GM21360 (cell line): ENCODE results near the gene LDLRAD4.

Experiments
- ATAC-seq: cut with Tn5 transposase; IDR thresholded peaks from one replicate; pipeline ENCODE4 v1.9.1; 2021; ENCODE audit warnings: mild to moderate bottlenecking, moderate library complexity; ENCODE audit not compliant: unreplicated experiment

The LDLRAD4 gene

DNA sequence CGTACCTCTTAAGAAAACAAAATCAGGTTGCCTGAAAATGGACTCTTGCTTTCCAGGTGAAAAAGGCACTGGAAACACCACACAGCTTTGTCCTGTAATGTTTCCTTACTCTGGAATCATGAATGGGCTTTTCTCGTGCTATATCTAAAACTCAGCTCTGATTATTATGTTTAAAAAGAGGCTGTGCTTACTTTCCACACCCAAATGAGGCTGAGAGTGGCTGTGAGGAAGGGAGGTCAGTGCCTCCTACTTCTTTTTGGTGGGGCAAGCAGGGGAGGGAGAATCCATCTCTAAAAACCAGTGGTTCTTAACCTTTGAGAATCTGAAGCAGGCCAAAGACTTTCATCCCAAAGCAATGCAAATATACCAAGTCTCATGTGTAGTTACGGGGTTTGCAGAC lies 359.2 kb downstream of the LDLRAD4 start:
- ATAC-seq = no peak

- ATAC-seq = no peak
These were observed 359.8 kb downstream of the LDLRAD4 start for GRCh38 chr18:13578400-13578799.

DNA sequence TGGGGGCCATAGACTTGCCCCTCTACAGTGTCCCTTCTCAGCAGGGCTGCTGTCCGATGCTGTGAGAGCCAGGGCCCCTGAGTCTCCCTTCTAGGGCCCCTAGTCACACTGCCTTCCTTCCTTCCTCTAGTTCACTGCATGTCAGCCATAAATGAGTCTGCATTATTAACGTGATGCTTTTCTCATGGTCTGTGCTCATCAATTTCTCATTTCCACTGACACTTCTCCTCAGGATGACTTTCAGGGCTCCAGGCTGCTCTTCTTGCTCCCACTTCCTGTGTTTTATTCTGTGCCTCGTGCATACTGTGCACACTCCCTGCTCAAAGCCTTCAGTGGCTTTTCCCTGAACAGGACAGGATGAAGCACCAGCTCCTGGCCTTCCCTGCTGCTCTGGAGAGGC lies 361.3 kb downstream of the LDLRAD4 start:
- ATAC-seq = no peak

DNA sequence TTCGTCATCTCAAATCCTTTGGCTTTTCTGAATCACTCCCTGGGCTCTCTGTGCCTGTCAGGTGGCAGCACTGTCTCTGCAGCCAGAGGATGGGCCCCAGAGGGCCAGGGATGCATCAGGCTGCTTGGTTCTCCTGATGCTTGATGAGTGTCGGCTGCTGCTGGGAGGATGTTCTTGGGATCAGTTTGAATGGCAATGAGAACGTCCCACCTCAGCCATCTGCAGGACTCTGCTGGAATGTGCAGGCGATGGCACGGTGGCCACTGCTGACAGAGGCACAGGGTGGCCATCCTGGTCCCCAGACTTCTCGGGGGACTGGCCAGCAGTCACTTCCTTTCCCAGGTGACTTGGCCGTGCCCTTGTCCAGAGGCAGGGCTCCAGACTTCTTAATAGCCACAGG lies 361.8 kb downstream of the LDLRAD4 start:
- ATAC-seq = no peak

- no peak for ATAC-seq
These were observed 362.4 kb downstream of the LDLRAD4 start for GRCh38 chr18:13580991-13581390.

DNA sequence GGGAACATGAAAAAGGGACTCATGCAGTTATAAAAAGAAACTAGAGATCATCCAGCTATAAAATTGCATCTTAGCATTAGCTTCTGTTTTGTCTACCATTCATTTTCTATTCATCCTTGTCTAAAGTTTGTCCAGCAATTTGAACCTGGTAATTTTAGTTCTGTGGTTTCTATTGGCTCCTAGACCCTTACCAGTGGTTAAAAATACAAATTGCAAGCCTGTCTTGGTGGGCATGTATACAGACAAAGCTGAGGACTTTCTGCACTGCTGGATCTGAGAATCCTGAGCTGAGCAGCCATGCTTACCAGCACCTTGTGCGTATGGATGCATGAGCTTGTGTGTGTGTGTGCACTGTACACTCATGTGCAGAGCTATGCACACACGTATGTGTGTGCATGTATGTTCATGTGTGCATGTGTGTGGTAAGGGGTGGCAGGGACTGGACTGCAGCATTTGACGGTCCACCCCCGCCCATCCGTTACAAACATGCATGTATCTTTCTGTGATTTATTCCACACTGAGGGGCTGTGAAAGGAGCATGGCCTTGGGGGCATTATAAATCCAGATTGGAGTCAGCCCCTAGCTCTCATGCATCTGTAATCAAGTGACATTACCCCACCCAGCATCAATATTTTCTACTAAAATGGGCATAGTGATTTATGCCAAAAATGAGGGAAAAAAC lies 363.1 kb downstream of the LDLRAD4 start:
- no peak for ATAC-seq

DNA sequence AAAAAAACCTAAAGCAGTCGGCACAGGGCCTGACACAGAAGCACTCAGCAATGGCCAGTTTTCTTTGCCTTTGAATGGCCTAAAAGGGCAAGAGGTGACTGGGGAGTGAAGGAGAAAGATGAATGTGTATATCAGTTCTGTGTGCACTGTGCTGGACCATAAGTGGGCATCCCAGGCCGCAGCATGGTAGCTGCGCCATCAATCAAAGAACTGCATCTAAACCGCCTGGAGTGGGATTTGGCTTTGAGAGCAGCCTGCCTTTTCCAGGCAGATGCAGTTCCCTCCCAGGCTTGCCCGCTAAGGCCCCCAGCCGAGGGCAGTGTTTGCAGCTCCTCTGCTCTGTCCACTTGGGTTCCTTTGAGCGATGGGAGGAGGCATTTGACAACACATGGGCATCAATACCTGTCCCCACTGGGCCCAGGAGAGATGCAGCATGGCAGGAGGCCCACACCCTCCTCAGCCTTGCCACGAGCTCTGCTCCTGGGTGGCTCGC lies 363.7 kb downstream of the LDLRAD4 start:
- no peak for ATAC-seq

DNA sequence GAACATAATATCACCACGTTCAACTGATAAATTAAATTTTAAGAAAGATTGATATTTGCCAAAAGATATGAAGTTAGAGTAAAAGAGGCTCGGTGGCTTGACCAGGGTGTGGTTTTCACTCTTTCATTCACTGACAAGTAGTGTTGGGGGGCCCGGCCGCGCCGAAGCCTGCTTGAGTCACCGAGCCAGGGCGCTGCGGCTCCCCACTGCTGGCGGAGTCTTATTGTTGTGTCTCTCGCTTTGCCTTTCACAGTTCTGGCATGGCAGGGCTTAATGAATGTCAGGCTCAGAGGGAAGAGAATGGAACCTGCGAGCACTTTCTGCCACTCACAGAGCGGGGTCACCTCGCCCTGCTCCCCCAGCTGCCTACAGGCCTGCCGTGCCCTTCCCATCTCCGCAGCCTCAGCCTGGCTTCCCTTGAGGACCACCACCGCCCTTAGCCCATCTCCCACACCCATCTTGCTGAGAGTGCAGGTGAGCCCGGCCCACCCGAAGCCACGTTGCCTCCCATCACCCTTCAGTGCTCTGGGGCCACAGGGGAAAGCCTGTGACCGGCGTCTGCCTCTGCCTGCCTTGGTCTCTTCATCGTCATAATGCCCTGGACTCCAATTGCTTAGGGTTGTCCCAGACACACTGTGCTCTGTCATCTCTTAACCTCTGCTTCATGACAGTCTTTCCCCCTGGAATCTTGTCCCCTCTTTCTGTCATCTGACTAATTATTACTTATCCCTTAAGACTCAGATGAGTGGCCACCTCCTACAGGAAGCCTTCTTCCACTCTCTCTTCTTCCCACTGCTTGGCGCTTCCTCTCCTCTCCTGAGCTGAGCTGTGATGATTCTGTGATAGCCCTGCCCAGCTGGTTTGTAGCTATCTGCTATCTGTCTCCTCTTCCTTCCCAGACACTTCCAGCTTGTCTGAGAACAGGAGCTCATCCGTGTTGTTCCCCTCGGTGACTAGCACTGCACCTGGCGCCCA lies 365.3 kb downstream of the LDLRAD4 start:
- ATAC-seq = no peak

DNA sequence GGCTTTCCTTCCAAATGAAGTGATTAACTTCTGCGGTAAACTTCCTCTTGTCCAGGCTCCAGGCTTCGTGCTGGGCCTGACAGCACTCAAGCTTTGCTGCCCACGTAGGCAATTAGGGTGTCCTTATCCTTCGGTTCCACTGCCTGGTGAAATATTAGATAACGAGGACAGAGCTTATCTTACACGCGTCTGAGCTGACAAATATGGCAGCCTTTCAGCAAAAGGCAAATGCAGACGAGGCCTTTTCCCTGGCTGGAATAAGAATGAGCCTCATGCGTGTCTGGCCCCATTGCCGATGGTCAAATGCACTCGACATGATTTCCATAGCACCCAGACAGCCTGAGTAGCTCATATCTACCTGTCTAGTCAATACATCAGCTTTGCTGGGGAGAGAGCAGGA lies 366.3 kb downstream of the LDLRAD4 start:
- ATAC-seq = no peak

DNA sequence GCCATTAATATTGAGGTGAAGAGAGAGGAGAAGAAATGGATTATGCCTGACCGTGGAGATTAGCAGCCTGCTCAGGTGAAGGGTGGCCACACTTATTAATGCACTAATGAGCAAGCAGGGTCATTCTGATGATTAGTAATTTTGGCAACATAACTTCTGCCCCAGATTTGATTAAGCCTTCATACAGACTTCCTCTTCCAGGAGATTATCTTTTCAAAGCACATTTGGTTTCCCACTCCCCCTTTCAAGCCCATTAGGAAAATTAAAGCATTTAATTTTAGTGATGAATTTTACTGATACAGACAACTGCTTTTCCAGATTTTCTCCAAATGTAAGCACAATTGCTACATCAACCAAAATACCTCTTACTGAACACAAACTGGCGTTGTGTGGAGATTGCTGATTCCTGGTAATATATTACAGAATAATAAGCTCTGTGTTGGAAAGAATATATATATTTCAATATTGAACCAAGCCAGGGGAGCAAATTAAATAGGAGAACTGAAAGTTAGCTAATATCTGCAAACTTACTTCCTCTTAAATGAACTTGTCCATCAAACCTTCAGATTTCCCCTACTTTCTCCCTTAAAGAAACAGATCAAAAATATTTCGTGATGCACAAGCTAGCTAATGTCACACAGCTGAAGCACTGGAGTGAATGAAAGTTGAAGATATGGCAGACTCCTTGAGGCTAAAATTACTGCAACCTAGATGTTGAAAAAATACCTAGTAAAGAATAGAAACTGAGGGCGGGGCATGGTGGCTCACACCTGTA lies 367.0 kb downstream of the LDLRAD4 start:
- ATAC-seq = peak; percentile 29

DNA sequence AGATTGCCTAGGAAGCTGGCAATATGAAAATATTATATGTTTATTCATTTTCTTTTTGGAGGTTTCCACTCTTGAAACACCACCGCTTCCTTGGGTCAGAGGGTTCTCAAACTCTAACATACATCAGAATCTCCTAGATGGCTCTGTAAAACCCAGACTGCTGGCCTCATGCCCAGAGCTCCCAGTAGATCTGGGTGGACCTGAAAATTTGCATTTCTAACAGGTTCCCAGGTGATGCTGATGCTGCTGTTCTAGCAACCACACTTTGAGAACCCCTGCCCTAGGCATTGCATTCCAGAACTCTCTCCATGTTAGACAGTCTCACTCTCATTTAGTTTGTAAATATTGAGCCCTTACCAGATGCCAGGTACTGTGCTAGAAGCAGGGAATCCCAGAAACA lies 368.4 kb downstream of the LDLRAD4 start:
- ATAC-seq = no peak

- no peak for ATAC-seq
These were observed 368.9 kb downstream of the LDLRAD4 start for GRCh38 chr18:13587477-13587876.

- ATAC-seq = no peak
These were observed 369.4 kb downstream of the LDLRAD4 start for GRCh38 chr18:13587937-13588336.

GRCh38 chr18:13589316-13589715 lies 370.8 kb downstream of the LDLRAD4 start:
- ATAC-seq = no peak

DNA sequence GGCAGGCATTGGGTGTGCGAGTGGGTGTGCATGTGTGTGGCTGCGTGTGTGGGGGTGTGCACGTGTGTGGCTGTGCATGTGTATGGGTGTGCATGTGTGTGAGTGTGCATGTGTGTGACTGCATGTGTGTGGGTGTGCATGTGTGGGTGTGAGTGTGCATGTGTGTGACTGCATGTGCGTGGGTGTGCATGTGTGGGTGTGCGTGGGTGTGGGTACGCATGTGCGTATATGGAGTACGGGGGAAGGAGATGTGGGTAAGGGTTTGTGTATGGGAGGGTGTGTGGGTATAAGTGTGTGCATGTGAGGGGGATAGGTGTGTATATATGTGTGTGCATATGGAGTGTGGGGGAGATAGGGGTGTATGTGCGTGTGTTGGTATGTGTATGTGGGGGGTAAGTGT lies 371.4 kb downstream of the LDLRAD4 start:
- no peak for ATAC-seq

DNA sequence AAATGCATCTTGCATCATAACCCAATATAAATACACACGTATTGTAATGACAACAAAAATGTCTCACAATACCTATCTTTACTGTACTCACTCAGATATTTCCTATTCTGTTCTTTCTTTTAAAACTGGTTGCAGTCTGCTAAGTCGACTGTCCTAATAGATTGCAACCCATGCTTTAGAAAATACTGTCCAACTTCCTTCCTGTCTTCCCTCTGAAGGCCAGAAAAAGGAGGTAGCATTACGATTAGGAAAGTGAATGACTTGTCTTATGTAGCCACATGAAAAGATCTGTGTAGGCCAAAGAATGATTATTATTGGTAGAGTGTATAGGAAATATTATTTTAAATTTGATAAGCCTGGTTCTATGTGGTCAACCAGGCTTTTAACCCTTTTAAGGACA lies 373.7 kb downstream of the LDLRAD4 start:
- no peak for ATAC-seq

DNA sequence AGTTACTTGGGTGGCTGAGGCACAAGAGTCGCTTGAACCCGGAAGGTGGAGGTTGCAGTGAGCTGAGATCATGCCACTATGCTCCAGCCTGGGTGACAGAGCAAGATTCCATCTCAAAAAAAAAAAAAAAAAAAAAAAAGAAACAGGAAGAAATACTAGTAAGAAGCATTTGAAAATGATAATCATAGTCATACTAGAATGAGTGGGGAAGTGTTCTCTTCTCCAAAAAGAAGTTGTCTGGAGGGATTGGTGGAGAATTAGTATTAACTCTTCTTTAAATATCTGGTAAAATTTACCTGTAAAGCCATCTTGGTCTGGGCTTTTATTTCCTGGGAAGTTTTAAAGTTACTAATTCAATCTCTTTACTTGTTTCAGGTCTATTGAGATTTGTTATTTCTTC lies 376.0 kb downstream of the LDLRAD4 start:
- ATAC-seq = no peak

DNA sequence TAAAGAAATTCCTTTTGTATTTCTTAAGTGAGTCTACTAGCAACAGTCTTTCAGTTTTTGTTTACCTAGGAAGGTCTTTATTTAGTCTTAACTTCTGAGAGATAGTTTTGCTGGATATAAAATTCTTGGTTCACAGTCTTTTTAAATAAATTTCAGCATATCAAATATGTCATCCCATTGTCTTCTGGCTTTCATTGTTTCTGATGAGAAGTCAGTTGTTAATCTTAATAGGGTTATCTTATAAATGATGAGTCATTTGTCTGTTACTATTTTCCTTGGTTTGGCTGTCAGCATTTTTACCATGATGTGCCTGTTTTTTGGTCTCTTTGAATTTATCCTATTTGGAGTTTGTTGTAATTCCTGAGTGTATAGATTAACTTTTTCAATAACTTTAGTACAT lies 378.5 kb downstream of the LDLRAD4 start:
- ATAC-seq = no peak

- ATAC-seq = no peak
These were observed 380.0 kb downstream of the LDLRAD4 start for GRCh38 chr18:13598591-13598990.

GRCh38 chr18:13599031-13599430 lies 380.5 kb downstream of the LDLRAD4 start:
- ATAC-seq = no peak

- no peak for ATAC-seq
These were observed 384.9 kb downstream of the LDLRAD4 start for GRCh38 chr18:13603304-13604019.
